ENCODE data around the gene HMCN2.

HMCN2 gene

GRCh38 chr9:130382096-130382495 lies 116.5 kb downstream of the HMCN2 start:
- DNase-seq (ENCODE audit: extremely low read depth, low read depth), result no peak
- TF ChIP-seq CTCF (IDR thresholded peaks at IDR 0.05; ENCODE audit: low read depth, low read length), result no peak

GRCh38 chr9:130382636-130383349 lies 117.2 kb downstream of the HMCN2 start:
- DNase-seq (ENCODE audit: extremely low read depth, low read depth), result no peak
- TF ChIP-seq CTCF (IDR thresholded peaks at IDR 0.05; ENCODE audit: low read depth, low read length), result no peak

- no peak for DNase-seq (ENCODE audit: extremely low read depth, low read depth)
- TF ChIP-seq CTCF (IDR thresholded peaks at IDR 0.05; ENCODE audit: low read depth, low read length), result no peak
These were observed 117.8 kb downstream of the HMCN2 start for GRCh38 chr9:130383350-130383715.

GRCh38 chr9:130383979-130384676 lies 118.6 kb downstream of the HMCN2 start:
- DNase-seq (ENCODE audit: extremely low read depth, low read depth), result no peak
- TF ChIP-seq CTCF (IDR thresholded peaks at IDR 0.05; ENCODE audit: low read depth, low read length), result no peak

- DNase-seq (ENCODE audit: extremely low read depth, low read depth), result no peak
- no peak for TF ChIP-seq CTCF (IDR thresholded peaks at IDR 0.05; ENCODE audit: low read depth, low read length)
These were observed 119.7 kb downstream of the HMCN2 start for GRCh38 chr9:130385257-130385656.

- TF ChIP-seq CTCF (IDR thresholded peaks at IDR 0.05; ENCODE audit: low read depth, low read length), result no peak
- no peak for DNase-seq (ENCODE audit: extremely low read depth, low read depth)
These were observed 121.8 kb downstream of the HMCN2 start for GRCh38 chr9:130387398-130387797.

GRCh38 chr9:130387905-130388304 lies 122.3 kb downstream of the HMCN2 start:
- no peak for TF ChIP-seq CTCF (IDR thresholded peaks at IDR 0.05; ENCODE audit: low read depth, low read length)
- no peak for DNase-seq (ENCODE audit: extremely low read depth, low read depth)

Data from AG09319 (cell line).